Right ventricle myocardium inferior (tissue), 1 donor: Measurements from ENCODE around the gene ITPR2. TPM values are rescaled to one million over a fixed set of nuclear protein-coding genes. Genes with fewer than 3 reads are reported as not detected.
"Not testable (repeated sequence)": the region's sequence is repeated elsewhere in the genome, so short reads cannot be mapped to it uniquely, and the experiment has no call there.

Source experiments
- ATAC-seq: fragments of 200-7000 bp; cut with Tn5 transposase; one replicate; pipeline ENCODE4 v1.9.1; 2020; ENCODE audit warnings: mild to moderate bottlenecking, moderate library complexity
- DNase-seq: peaks from one replicate; pipeline ENCODE4 v3.0.0; 2021; ENCODE audit errors: missing footprints
- intact Hi-C: fragments of 100-400 bp; cut with DNase I; formaldehyde crosslinking; loops from one replicate; pipeline ENCODE4 v1.11.0; 2022
- total RNA-seq: library from RNA; stranded (reverse); fragmentation: NEBNext Ultra II Directional; extraction: Animal tissue kit (Norgen Biotek cat#: 25700); gene quantifications from one replicate; pipeline ENCODE4 v1.2.1, GENCODE V29; 2021
- donor health status: DM: no; HTN: yes; CAD: no; lungs with severe emphysema.

ITPR2 gene
- total RNA-seq, 1 donor from 2014 or later, result 14.3 TPM

DNA sequence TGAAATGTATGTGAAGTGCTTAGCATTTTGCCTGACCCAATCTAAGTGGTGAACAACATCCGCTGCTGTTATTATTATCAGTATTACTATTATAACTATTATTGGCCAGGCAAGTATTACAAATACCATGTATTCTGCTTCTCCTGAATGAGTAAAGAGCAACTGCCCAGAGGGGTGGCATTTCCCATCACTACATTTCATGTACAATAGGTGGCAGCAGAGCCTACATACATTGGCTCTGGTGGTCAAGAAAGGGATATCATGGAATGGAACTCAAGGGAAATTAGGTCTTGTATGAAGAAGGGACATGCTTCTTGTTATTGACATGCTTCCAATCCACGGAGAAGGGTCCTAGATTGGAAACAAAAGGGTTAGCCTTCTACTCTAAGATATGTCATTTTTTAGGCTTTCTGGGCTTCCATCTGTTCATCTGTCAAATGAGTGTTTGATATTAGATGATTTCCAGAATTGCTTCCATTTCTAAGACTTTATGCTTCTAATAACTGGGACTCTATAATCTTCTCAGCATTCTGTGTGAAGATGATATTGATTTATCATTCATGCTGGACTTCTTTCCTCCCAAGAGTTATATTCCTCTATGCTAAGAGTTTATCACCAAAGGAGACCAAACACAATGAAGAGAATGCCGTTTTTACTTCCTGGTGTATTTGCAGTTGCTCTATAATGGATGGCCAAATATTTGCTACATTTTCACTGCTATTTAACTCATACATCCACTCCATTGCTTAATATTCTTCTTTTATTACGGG lies 398.5 kb downstream of the ITPR2 start:
- DNase-seq (no peak), ATAC-seq (peak; percentile 63)
- intact Hi-C loops, result loop anchor here (2.0 kb wide), 2 partner anchors 180 to 216 kb away; no protein-coding TSS in a partner anchor

DNA sequence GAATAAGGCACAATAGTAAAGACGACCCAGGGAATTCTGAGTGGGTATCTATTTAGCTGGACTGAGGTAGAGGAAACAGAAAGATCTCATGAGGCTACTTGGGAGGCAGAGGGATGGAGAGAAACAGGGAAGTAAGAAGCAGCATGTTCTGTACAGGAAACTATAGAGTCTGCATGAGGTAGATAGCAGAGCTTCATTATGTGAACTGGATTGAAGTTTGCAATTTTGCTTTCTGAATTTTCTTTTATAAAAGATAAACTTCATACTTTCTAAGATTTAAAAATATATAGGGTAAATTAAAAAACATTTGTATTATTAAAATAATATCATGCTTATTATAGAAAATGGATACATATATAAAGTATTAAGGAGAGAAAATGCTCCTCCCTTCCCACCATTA lies 399.3 kb downstream of the ITPR2 start:
- not testable (repeated sequence) for ATAC-seq, DNase-seq

DNA sequence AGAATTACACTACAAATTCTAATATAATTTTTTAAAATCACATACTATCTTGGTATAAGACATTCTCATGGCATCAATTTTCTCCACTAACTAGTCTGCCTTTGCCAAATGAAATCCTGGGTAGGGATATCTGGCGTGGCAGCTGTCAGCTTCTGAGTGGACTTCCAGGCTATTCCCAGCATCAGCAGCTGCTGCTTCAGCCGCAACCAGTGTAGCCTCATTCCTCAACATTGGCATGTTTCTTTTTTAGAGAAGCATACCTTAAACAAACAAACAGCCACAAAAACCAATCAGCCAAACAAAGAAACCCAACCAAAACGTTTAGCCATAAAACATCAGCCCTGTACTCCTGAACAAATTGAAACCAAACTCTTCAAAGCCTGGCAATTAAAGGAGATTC lies 401.8 kb downstream of the ITPR2 start:
- no peak for DNase-seq
- intact Hi-C loops, result no loop called here

More for the DNA sequence above, 399.3 kb downstream of the ITPR2 start:
- intact Hi-C loops, result loop anchor here (2.0 kb wide), 2 partner anchors 181 to 217 kb away; no protein-coding TSS in a partner anchor

GRCh38 chr12:26430596-26430995 lies 402.4 kb downstream of the ITPR2 start:
- ATAC-seq, intact Hi-C loops, DNase-seq: not testable (repeated sequence)

More for the DNA sequence above, 401.8 kb downstream of the ITPR2 start:
- ATAC-seq, result no peak

DNA sequence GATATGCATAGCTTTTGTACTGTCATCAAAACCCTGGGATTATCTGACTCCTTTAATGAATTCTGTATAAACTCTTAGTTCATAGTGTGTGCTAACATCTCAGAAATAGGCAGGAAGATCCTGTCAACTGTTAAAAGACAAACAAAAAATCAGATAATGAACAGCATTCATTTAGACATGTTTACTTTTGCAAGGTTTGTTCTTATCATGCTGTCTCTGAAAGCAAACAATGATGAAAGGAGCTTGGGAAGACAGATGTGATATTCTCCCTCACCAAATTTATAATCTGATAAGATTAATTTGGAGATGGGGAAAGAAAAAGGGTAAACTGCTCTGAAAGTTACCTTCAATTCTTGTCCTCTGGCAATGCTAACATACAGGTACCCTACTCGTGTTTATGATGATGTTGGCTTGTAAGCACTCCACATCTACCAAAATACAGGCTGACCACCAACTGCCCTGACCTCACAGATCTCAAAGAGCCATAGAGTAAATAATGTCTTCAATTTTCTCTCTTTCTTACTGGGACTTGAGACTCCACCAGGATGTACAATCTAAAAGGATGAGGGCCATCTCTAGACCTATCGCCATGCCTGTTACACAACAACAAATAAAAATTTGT lies 403.8 kb downstream of the ITPR2 start:
- ATAC-seq (no peak), DNase-seq (no peak)
- intact Hi-C loops, result no loop called here

GRCh38 chr12:26428420-26428819 lies 404.6 kb downstream of the ITPR2 start:
- DNase-seq (no peak), ATAC-seq (no peak)
- intact Hi-C loops, result no loop called here

DNA sequence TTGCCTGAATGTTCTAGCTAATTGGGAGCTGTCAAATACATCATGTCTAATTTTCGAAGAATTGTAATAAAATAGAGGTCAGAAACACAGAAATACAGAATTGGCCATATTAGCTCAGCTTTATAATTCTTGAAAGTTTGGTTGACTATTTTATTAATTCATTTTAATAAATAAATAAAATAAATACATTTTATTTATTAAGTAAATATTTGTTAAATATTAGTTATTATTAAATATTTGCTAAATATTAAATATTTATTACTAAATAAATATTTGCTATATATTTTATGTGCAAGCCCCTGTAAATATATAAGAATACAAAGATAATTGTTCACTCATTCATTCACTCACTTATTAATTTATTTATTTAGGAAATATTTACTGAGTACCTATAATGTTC lies 406.3 kb downstream of the ITPR2 start:
- no peak for DNase-seq
- intact Hi-C loops, result no loop called here

GRCh38 chr12:26425587-26426260 lies 407.3 kb downstream of the ITPR2 start:
- ATAC-seq (no peak), DNase-seq (no peak)
- intact Hi-C loops, result no loop called here

More for the DNA sequence above, 406.3 kb downstream of the ITPR2 start:
- no peak for ATAC-seq

DNA sequence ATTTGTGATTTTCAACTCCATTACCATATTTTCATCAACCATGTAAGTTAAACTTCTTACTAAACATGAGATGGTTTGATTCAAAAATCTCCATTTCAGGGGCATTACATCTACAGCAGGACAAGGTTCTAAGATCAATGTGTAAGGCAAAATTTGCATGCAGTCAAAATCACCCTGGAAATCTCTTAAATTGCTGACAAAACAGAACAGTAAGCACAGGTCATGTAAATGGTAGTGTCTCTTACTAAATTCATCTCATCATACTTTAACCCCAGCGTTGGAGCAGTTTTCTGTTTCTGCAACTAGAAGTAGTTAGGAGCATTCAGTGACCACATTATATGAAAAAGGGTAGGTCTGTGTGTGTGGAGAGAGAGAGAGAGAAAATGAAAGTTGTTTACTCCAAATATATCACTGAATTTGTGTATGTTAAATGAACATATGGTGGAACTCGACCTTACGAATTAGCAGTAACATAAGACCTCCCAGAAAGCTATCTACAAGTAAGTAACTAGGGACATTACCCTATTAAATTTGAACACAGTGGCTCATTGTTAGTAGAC lies 410.1 kb downstream of the ITPR2 start:
- ATAC-seq, result no peak
- no peak for DNase-seq
- intact Hi-C loops, result no loop called here

- intact Hi-C loops, result no loop called here
- no peak for DNase-seq
- no peak for ATAC-seq
These were observed 416.4 kb downstream of the ITPR2 start for GRCh38 chr12:26416550-26416949.

- no peak for DNase-seq
- intact Hi-C loops, result no loop called here
- no peak for ATAC-seq
These were observed 422.3 kb downstream of the ITPR2 start for GRCh38 chr12:26410689-26411088.

DNA sequence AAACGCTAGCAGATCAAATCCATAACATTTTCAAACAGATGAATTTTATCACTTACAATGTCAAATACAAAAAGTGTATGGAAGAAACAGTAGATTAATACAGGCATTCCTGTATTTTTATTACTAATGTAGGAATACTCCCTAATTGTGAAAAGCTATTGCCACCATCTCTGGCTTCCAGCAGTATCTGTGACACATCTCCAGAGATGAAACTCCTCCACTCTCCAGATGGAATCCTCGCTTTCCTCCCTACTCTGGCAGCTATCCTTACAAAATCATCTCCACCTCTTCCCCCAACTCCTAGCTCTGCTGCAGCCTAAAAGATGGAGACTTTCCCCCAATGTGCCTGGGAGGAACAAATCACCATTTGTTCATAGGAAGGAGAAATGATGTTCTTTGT lies 426.2 kb downstream of the ITPR2 start:
- no peak for DNase-seq
- intact Hi-C loops, result loop anchor here (10.0 kb wide), 2 partner anchors 282 to 312 kb away; partner anchors contain the start of gene BHLHE41
- ATAC-seq, result no peak

GRCh38 chr12:26406391-26406790 lies 426.6 kb downstream of the ITPR2 start:
- DNase-seq (no peak), ATAC-seq (no peak)
- intact Hi-C loops, result loop anchor here (10.0 kb wide), 2 partner anchors 282 to 312 kb away; partner anchors contain the start of gene BHLHE41

DNA sequence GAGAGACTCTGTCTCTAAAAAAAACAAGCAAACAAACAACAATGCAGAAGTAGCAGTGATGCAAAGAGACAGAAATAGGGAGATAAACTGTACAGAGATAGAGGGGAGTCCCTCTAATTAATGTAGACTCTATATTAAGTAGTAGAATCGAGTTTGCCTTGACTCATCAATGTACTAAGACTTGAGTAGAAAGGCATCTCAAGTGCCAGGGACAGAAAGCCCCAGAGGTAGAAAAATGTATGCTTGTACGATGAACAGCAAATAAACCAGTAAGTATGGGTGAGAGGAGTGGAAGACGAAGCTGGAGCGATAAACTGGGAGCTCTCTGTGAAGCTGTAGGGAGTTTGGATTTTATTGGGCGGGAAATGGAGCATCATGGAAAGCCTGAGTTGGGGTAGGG lies 429.4 kb downstream of the ITPR2 start:
- intact Hi-C loops, result loop anchor here (10.0 kb wide), 2 partner anchors 279 to 309 kb away; partner anchors contain the start of gene BHLHE41
- ATAC-seq, result no peak
- no peak for DNase-seq

DNA sequence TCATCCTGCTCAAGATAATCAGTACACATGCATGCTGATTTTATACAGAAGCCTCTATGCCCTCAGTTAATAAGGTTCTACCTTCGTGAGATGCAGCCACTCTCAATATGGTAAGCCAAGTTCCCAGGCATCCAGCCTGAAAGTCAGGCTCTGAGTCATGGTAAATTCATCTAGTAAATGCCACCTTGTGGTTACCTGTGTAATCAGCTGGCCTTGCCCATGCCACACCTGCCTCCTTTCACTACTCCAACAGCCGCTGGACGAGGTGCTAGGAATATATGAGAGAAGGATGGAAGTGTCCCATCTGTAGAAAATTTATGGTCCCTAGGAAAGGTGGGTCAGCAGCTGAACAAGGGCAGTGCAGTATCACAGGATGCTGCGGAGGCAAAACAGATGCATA lies 430.3 kb downstream of the ITPR2 start:
- DNase-seq, result no peak
- no peak for ATAC-seq
- intact Hi-C loops, result loop anchor here (10.0 kb wide), 2 partner anchors 278 to 308 kb away; partner anchors contain the start of gene BHLHE41

- ATAC-seq (no peak), DNase-seq (no peak)
- intact Hi-C loops, result loop anchor here (10.0 kb wide), 2 partner anchors 277 to 307 kb away; partner anchors contain the start of gene BHLHE41
These were observed 431.1 kb downstream of the ITPR2 start for GRCh38 chr12:26401874-26402273.

DNA sequence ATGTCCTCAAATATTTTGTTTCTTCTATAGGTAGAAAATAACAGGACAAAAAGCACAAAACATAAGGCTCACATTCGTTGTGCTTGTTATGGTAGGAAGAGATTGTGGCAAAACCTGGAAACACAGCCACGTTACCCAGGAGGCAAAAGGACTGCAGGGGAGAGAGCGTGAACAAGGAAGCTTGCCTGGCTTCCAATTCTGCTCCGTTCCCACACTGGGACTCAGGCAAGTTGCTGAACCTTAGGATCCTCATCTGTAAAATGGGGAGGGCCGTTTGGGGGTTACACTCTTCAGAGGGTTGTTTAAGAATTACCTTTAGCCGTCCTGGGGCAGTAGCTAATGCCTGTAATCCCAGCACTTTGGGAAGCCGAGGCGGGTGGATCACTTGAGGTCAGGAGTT lies 432.4 kb downstream of the ITPR2 start:
- ATAC-seq, result no peak
- DNase-seq, result no peak
- intact Hi-C loops, result loop anchor here (10.0 kb wide), 2 partner anchors 276 to 306 kb away; partner anchors contain the start of gene BHLHE41

- intact Hi-C loops, result no loop called here
- DNase-seq (no peak), ATAC-seq (no peak)
These were observed 433.6 kb downstream of the ITPR2 start for GRCh38 chr12:26399381-26399780.

DNA sequence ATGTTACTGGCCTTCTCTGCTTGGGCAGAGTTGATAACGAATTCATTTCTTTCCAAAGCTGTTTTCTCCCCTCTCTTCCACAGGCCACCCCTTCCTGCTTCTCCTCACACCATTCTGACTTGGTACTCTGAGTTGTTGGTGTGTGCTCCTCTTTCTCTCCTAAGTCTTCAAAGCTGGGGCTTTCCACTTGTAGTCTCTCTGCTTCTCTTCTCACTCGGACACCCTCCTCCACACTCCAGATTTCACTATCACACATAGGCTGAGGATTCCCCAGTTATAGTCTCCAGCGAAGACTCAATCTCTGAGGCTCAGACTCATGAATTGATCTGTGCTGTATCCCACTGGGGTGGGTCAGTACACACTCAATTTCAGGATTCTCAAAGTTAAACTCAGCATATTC lies 436.6 kb downstream of the ITPR2 start:
- ATAC-seq, result no peak
- no peak for DNase-seq
- intact Hi-C loops, result no loop called here
